ENCODE results near the gene ZSWIM5. TPM values are rescaled to one million over a fixed set of nuclear protein-coding genes. Genes with fewer than 3 reads are reported as not detected.

ZSWIM5 gene
- total RNA-seq, 1 experiment from 2014 or later, result 0.40 TPM

DNA sequence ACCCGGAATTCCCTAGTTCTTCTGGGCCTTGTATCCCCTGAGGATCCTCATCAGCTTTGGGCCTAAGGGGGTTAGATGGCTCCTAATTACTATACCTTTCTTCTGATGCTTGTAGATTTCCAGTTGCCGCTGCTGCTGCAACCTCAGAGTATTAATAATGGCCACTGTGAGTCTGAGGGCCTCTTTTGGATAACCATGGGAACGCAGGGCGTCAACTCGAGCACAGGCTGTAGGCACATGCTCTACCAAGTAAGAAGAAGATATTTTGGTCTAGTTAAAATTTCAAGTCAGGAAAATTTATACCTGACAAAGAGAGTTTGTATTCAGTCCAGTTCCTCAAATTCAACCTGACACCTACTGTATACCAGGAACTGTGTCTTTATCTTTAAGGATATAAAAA lies 166.1 kb downstream of the ZSWIM5 start:
- no peaks in the 10 kb centered on the region for H3K27me3 Mint-ChIP-seq (ENCODE audit: unreplicated experiment)
- no peak overlapping the region for H3K27ac Mint-ChIP-seq (ENCODE audit: unreplicated experiment)
- no peaks in the 10 kb centered on the region for H3K9me3 Mint-ChIP-seq (ENCODE audit: low read depth, unreplicated experiment)
- no peaks in the 10 kb centered on the region for H3K4me1 Mint-ChIP-seq (ENCODE audit: low read depth, unreplicated experiment)
- intact Hi-C loops (cut with micrococcal nuclease; ENCODE audit: unreplicated experiment), result no loop called here
- no peaks in the 10 kb centered on the region for H3K36me3 Mint-ChIP-seq (ENCODE audit: insufficient read depth, unreplicated experiment)
- CTCF ChIA-PET, result no interaction called here
- TF ChIP-seq, protein P1, sequence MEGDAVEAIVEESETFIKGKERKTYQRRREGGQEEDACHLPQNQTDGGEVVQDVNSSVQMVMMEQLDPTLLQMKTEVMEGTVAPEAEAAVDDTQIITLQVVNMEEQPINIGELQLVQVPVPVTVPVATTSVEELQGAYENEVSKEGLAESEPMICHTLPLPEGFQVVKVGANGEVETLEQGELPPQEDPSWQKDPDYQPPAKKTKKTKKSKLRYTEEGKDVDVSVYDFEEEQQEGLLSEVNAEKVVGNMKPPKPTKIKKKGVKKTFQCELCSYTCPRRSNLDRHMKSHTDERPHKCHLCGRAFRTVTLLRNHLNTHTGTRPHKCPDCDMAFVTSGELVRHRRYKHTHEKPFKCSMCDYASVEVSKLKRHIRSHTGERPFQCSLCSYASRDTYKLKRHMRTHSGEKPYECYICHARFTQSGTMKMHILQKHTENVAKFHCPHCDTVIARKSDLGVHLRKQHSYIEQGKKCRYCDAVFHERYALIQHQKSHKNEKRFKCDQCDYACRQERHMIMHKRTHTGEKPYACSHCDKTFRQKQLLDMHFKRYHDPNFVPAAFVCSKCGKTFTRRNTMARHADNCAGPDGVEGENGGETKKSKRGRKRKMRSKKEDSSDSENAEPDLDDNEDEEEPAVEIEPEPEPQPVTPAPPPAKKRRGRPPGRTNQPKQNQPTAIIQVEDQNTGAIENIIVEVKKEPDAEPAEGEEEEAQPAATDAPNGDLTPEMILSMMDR (IDR thresholded peaks at IDR 0.05; ENCODE audit: unreplicated experiment), result no peak
- DNase-seq, result no peak
- no TSS peak for BruUV-seq (replicated peaks)
- no peak overlapping the region for H3K4me3 Mint-ChIP-seq (ENCODE audit: low read depth, unreplicated experiment)

- no peaks in the 10 kb centered on the region for H3K27me3 Mint-ChIP-seq (ENCODE audit: unreplicated experiment)
- intact Hi-C loops (cut with micrococcal nuclease; ENCODE audit: unreplicated experiment), result no loop called here
- no peaks in the 10 kb centered on the region for H3K36me3 Mint-ChIP-seq (ENCODE audit: insufficient read depth, unreplicated experiment)
- TF ChIP-seq, protein P1 (IDR thresholded peaks at IDR 0.05; ENCODE audit: unreplicated experiment), result no peak
- BruUV-seq (replicated peaks), result no TSS peak
- H3K4me1 Mint-ChIP-seq (ENCODE audit: low read depth, unreplicated experiment), result no peaks in the 10 kb centered on the region
- no peak overlapping the region for H3K27ac Mint-ChIP-seq (ENCODE audit: unreplicated experiment)
- CTCF ChIA-PET, result interaction anchor here (0.6 kb wide), 1 partner anchor 170 kb away, joined by 3 read pairs; no protein-coding TSS in a partner anchor
- H3K4me3 Mint-ChIP-seq (ENCODE audit: low read depth, unreplicated experiment), result no peak overlapping the region
- DNase-seq, result no peak
- H3K9me3 Mint-ChIP-seq (ENCODE audit: low read depth, unreplicated experiment), result no peaks in the 10 kb centered on the region
These were observed 167.6 kb downstream of the ZSWIM5 start for GRCh38 chr1:45038661-45039364.

- intact Hi-C loops (cut with micrococcal nuclease; ENCODE audit: unreplicated experiment), result no loop called here
- no peak for DNase-seq
- Mint-ChIP-seq H3K36me3 (ENCODE audit: insufficient read depth, unreplicated experiment) (no peaks in the 10 kb centered on the region), H3K9me3 (ENCODE audit: low read depth, unreplicated experiment) (no peaks in the 10 kb centered on the region), H3K4me3 (ENCODE audit: low read depth, unreplicated experiment) (no peak overlapping the region), H3K4me1 (ENCODE audit: low read depth, unreplicated experiment) (no peaks in the 10 kb centered on the region), H3K27ac (ENCODE audit: unreplicated experiment) (no peak overlapping the region), H3K27me3 (ENCODE audit: unreplicated experiment) (no peaks in the 10 kb centered on the region)
- TF ChIP-seq, protein P1 (IDR thresholded peaks at IDR 0.05; ENCODE audit: unreplicated experiment), result no peak
- CTCF ChIA-PET, result no interaction called here
- no TSS peak for BruUV-seq (replicated peaks)
These were observed 168.2 kb downstream of the ZSWIM5 start for GRCh38 chr1:45038240-45038639.

DNA sequence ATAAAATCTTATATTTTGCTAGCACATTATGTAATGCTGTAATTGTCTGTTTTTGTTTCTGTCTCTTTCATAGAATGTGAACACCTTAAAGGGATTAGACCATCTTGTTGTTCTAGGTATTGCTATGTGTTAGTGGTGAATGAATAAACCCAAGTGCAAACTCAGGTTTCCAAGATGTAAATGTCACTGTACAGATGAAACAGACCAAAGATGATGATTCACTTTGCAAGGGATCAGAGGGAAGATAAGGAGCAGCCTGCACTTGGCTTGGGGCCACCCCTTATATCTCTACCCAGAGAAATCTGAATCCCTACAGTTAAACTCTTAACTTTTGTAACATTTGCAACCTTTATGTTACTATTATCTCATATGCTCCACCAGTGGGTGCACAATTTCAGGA lies 168.9 kb downstream of the ZSWIM5 start:
- no peak for DNase-seq
- Mint-ChIP-seq H3K4me1 (ENCODE audit: low read depth, unreplicated experiment) (no peaks in the 10 kb centered on the region), H3K27me3 (ENCODE audit: unreplicated experiment) (no peaks in the 10 kb centered on the region), H3K36me3 (ENCODE audit: insufficient read depth, unreplicated experiment) (no peaks in the 10 kb centered on the region), H3K9me3 (ENCODE audit: low read depth, unreplicated experiment) (no peaks in the 10 kb centered on the region), H3K4me3 (ENCODE audit: low read depth, unreplicated experiment) (no peak overlapping the region), H3K27ac (ENCODE audit: unreplicated experiment) (no peak overlapping the region)
- BruUV-seq (replicated peaks), result no TSS peak
- intact Hi-C loops (cut with micrococcal nuclease; ENCODE audit: unreplicated experiment), result no loop called here
- CTCF ChIA-PET, result no interaction called here
- TF ChIP-seq, protein P1 (IDR thresholded peaks at IDR 0.05; ENCODE audit: unreplicated experiment), result no peak

Measured in Calu3 (cell line).